ENCODE results near the gene RPL19.
"Not testable (repeated sequence)": the region's sequence is repeated elsewhere in the genome, so short reads cannot be mapped to it uniquely, and the experiment has no call there.

The RPL19 gene

DNA sequence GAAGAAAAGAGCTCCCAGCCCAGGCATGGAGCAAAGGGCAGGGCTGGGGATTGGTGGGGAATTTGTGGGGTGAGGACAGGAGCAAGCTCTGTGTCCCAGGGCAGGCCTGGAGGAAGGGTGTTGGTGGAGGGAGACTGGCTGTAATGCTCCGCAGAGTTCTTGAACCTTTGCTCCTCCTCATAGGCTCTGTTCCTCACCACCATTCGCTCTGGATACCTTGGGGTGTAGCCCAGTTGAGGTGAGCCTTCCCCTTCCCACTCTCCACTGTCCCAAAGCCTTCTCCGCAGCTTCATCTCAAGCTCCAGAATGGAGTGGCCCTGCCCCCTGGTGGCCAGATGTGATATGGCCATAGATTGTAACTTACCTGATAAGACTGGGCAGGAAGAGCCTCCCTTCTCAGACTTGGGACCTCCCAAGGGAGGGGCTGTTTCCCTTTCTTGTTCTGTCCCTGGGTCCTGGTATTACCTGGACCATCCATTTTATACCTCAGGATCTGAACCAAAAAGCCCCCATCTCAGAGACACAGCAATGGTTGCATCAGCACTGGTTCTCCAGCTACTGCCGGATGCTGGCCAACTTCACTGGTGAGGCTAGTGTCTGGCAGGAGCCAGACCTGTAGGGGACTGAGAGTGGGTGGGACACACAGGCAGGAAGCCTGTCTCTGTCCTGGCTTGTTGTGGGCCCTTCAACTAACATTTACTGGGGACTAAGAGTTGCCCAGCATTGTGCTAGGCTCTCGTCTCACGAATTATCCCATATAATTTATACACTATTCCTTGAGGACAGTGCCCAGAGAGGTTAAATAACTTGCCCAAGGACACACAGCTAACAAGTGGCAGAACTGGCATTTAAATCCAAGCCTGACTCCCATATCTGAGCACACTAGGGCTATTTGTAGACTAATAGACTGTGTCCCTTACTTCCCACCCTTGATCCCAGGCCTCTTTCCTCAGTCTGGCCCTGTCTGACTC, 44.8 kb downstream of the RPL19 start:
- peak; percentile 76 for DNase-seq (ENCODE audit: low read depth)

DNA sequence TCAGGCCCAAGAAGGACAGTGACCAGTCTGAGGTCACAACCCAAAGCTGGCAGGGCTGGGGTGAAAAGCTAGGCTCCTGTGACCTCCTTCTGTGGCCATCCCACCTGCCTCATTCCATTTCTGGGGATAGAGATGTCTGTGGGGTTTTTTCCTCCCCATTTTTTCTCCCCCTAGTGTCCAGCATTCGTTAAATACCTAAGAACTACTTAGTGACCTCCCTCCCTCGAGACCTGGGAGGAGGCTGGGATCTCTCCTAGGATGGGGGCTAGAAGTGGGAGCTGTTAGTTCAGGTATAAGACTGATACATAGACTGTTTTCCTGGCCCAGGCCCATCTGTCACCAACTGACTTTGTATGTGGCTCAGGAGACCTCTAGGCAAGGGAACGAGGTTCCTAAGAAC, 46.2 kb downstream of the RPL19 start:
- DNase-seq (ENCODE audit: low read depth), result no peak

DNA sequence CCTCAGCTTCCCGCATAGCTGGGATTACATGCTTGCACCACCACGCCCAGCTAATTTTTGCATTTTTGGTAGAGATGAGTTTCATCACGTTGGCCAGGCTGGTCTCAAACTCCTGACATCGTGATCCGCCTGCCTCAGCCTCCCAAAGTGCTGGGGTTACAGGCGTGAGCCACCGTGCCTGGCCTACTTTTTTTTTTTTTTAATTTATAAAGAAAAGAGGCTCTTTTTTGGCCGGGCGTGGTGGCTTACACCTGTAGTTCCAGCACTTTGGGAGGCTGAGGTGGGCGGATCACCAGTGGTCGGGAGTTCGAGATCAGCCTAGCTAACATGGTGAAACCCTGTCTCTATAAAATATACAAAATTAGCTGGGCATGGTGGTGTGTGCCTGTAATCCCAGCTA, 50.0 kb downstream of the RPL19 start:
- DNase-seq (ENCODE audit: low read depth), result not testable (repeated sequence)

DNA sequence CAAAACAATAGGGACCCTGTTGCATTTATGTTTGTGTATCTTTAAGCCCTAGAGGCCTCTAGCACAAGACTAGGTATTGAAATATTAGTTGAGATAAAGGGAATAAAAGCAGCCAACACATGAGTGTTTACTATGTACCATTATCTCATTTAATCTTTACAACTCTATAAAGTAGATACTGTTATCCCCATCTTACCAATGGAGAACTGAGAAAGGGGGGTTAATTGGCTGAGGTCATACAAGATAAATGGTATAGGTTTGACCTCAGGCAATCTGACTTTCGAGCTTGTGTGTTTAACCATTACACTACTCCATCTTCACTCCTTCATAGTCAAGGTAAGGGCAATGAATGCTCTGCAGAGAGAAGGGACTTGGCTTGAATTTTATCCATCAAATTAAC, 51.9 kb downstream of the RPL19 start:
- DNase-seq (ENCODE audit: low read depth), result no peak

DNA sequence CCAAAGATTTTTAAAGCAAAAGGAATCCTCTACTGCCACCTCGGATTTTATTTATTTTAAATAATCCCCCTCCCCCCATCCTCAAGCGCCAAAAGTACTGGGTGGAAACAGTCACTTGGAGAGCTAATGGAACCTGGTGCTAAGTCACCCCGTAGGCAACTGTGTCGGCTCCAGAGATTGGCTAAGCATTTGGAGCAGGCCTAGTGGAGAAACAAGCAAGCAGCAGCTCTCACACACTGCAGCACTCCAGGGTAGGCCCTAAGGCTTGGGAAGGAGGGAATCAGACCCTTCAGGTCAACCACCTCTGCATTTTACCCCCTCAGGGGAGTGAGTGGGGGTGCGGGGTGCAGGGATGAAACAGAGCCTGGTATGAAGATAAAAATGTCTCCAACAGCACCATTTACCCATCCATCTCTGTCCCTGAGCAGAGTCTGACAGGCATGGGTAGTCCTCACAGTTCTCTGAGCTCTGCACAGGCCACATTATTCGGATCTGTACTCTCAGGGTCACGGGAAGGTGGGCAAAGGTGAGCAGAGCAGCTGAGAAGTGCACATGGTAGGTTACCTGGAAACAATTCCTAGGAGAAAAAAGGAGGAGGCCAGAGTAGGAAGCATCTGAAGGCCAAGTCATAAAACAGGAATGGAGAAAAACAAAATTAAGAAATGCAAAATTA, 52.8 kb downstream of the RPL19 start:
- DNase-seq (ENCODE audit: low read depth), result no peak
